Lung (tissue), 12 donors: ENCODE results near the gene STRIP1. TPM values are rescaled to one million over a fixed set of nuclear protein-coding genes. Genes with fewer than 3 reads are reported as not detected.
A peak's percentile ranks its signal among the peaks of the same experiment; 100 is the strongest.

Experiments
- ATAC-seq: fragments of 200-7000 bp; cut with Tn5 transposase; one replicate; pipeline ENCODE4 v1.9.1; 2020; ENCODE audit warnings: moderate number of reproducible peaks; ENCODE audit not compliant: insufficient read depth, low FRiP score
- DNase-seq, 3 donors: peaks; one replicate each; pipeline ENCODE4 v3.0.0-alpha.2; 2013 to 2017
- H3K27ac ChIP-seq, 2 donors: one replicate each; pipeline ENCODE4 v1.5.1; 2013; ENCODE audit warnings: mild to moderate bottlenecking in 2 of 2, moderate library complexity in 2 of 2, control low read depth in 1 of 2, inconsistent platforms in 1 of 2, low read depth in 1 of 2, low read length in 1 of 2
- H3K27me3 ChIP-seq, 3 donors: one replicate each; pipeline ENCODE4 v1.5.1; 2013; ENCODE audit warnings: low read length in 2 of 3; ENCODE audit not compliant: control insufficient read depth in 3 of 3, insufficient read depth in 3 of 3
- H3K36me3 ChIP-seq, 4 donors: one replicate each; pipeline ENCODE4 v1.5.1; 2013; ENCODE audit warnings: low read length in 4 of 4, mild to moderate bottlenecking in 1 of 4, moderate library complexity in 1 of 4; ENCODE audit not compliant: control insufficient read depth in 4 of 4, insufficient read depth in 4 of 4
- H3K4me1 ChIP-seq, 5 donors: one replicate each; pipeline ENCODE4 v1.5.1; 2013; ENCODE audit warnings: low read length in 5 of 5, mild to moderate bottlenecking in 2 of 5, moderate library complexity in 1 of 5; ENCODE audit not compliant: control insufficient read depth in 5 of 5, insufficient read depth in 5 of 5
- H3K4me3 ChIP-seq: one replicate; pipeline ENCODE4 v1.5.1; 2013; ENCODE audit warnings: mild to moderate bottlenecking, control low read depth, moderate library complexity
- H3K9ac ChIP-seq, 2 donors: one replicate each; pipeline ENCODE4 v1.5.1; 2013; ENCODE audit warnings: low read length in 2 of 2, control low read depth in 1 of 2; ENCODE audit not compliant: insufficient read depth in 1 of 2
- H3K9me3 ChIP-seq, 4 donors: one replicate each; pipeline ENCODE4 v1.5.1; 2013; ENCODE audit warnings: low read length in 3 of 4, mild to moderate bottlenecking in 1 of 4, moderate library complexity in 1 of 4; ENCODE audit not compliant: control insufficient read depth in 4 of 4, insufficient read depth in 3 of 4
- WGBS, 2 donors: extraction: QIAGEN DNeasy Blood & Tissue Kit; methylation state at CpG; one replicate each; pipeline ENCODE4 v1.1.7; 2013; 5-methylcytosine and 5-hydroxymethylcytosine counted together
- polyA plus RNA-seq, 2 donors: library from polyadenylated mRNA; stranded (reverse); fragments of 200-250 nt; gene quantifications; one replicate each; pipeline ENCODE4 v1.2.1, GENCODE V29; 2013
- total RNA-seq, 2 donors: library from RNA; depleted of rRNA in 1 of 2; stranded (reverse); fragments of >200 nt in 1 of 2; gene quantifications; one replicate each; pipeline ENCODE4 v1.2.1, GENCODE V29; 2014 to 2021
- TF ChIP-seq, protein P1 (sequence below): IDR thresholded peaks from 2 replicates; pipeline ENCODE4 v1.5.1; 2012; ENCODE audit warnings: mild to moderate bottlenecking; ENCODE audit errors: control extremely low read depth, extremely low read depth
- donor health status: control.
- donor health status: control.
- donor health status: Bipolar disorder and iron deficiency.
- donor health status: healthy.
- donor health status: DM: yes; HTN: yes; CAD: no.

Gene STRIP1
- total and polyA plus RNA-seq, 4 donors, result 11.7 to 68.2 (median 28.5) TPM

DNA sequence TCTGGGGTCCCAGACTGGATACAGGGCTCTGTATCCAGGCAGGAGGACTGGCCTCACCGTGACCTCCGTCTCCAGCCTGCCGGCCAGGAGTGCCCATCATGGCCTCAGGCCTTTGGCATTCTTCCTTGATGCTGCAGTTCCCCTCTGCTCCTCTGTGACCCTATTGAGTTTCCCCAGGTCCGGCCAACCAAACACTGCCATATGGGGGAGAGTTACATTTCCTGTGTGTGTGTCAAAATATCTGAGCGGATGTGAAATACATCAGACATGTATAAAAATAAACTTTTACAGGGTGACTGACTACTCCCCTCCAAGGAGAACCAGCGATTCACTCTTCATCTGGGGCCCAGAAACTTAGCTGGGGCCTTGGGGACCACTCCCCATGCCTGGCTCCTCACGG lies 67.7 kb downstream of the STRIP1 start:
- TF ChIP-seq, protein P1, sequence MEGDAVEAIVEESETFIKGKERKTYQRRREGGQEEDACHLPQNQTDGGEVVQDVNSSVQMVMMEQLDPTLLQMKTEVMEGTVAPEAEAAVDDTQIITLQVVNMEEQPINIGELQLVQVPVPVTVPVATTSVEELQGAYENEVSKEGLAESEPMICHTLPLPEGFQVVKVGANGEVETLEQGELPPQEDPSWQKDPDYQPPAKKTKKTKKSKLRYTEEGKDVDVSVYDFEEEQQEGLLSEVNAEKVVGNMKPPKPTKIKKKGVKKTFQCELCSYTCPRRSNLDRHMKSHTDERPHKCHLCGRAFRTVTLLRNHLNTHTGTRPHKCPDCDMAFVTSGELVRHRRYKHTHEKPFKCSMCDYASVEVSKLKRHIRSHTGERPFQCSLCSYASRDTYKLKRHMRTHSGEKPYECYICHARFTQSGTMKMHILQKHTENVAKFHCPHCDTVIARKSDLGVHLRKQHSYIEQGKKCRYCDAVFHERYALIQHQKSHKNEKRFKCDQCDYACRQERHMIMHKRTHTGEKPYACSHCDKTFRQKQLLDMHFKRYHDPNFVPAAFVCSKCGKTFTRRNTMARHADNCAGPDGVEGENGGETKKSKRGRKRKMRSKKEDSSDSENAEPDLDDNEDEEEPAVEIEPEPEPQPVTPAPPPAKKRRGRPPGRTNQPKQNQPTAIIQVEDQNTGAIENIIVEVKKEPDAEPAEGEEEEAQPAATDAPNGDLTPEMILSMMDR, result no peak
- DNase-seq, result peak in 1 of 3 donors; percentile 27
- H3K36me3 ChIP-seq, result no peaks in the 10 kb centered on the region
- H3K27ac ChIP-seq, result no peak overlapping the region
- no peaks in the 10 kb centered on the region for H3K9me3 ChIP-seq
- peaks cover 0 to 5% (median 0%) of the 10 kb centered on the region in 5 donors for H3K4me1 ChIP-seq
- no peak for ATAC-seq
- no peak overlapping the region for H3K9ac ChIP-seq
- no peak overlapping the region for H3K4me3 ChIP-seq
- WGBS, 2 donors, result 21 to 49% methylated on average over 6 to 7 of the region's 7 CpGs
- H3K27me3 ChIP-seq, result peaks cover 0 to 2% (median 0%) of the 10 kb centered on the region in 3 donors

Other genes starting within 250 kb of the STRIP1 start
- 10 to 100 TPM; 24.7 to 65.3 TPM for gene CSF1, start 123.8 kb upstream of the STRIP1 start, total RNA-seq
- 10 to 100 TPM; 13.5 to 32.2 TPM for gene CSF1, start 123.8 kb upstream of the STRIP1 start, polyA plus RNA-seq
- gene AHCYL1, start 49.9 kb upstream of the STRIP1 start, total RNA-seq, result 10 to 100 TPM; 65.8 to 77.7 TPM
- gene AHCYL1, start 49.9 kb upstream of the STRIP1 start, polyA plus RNA-seq, result 10 to 100 TPM; 44.4 to 46.8 TPM
- gene ALX3, start 36.0 kb downstream of the STRIP1 start, total RNA-seq, result not detected
- gene ALX3, start 36.0 kb downstream of the STRIP1 start, polyA plus RNA-seq, result under 1 TPM; 0.13 to 0.16 TPM
- gene UBL4B, start 77.8 kb downstream of the STRIP1 start, total RNA-seq, result not detected
- not detected for gene UBL4B, start 77.8 kb downstream of the STRIP1 start, polyA plus RNA-seq
- under 1 TPM; 0.03 to 0.09 TPM for gene SLC6A17, start 115.9 kb downstream of the STRIP1 start, total RNA-seq
- gene SLC6A17, start 115.9 kb downstream of the STRIP1 start, polyA plus RNA-seq, result under 1 TPM; 0.02 to 0.03 TPM
- 1 to 10 TPM; 3.8 to 9.2 TPM for gene KCNC4, start 175.7 kb downstream of the STRIP1 start, total RNA-seq
- 1 to 10 TPM; 3.1 to 3.2 TPM for gene KCNC4, start 175.7 kb downstream of the STRIP1 start, polyA plus RNA-seq